HepG2 (cell line): Measurements from ENCODE around the gene NFE2L2. TPM values are rescaled to one million over a fixed set of nuclear protein-coding genes. Genes with fewer than 3 reads are reported as not detected.

Experiments used
- ESRRA ChIP-seq: sonication (generic); formaldehyde crosslinking; IDR thresholded peaks from 2 replicates; pipeline ENCODE4 v1.5.1; 2020; ENCODE audit warnings: mild to moderate bottlenecking, low read depth, missing genetic modification reagents
- FOXJ3 ChIP-seq: sonication (generic); formaldehyde crosslinking; IDR thresholded peaks from 2 replicates; pipeline ENCODE4 v1.4.0; 2020; ENCODE audit warnings: missing genetic modification reagents, mild to moderate bottlenecking, borderline replicate concordance
- HMG20A ChIP-seq: IDR thresholded peaks from 2 replicates; pipeline ENCODE4 v1.6.1; 2016; ENCODE audit warnings: borderline replicate concordance
- HMGA1 ChIP-seq: sonication (generic); formaldehyde crosslinking; conservative IDR thresholded peaks from 2 replicates; pipeline ENCODE4 v1.4.0; 2020; ENCODE audit warnings: missing genetic modification reagents
- HOXA7 ChIP-seq: sonication (generic); formaldehyde crosslinking; IDR thresholded peaks from 2 replicates; pipeline ENCODE4 v1.8.1; 2022; ENCODE audit warnings: mild to moderate bottlenecking, missing genetic modification reagents, moderate library complexity
- NR3C1 ChIP-seq: sonication (generic); formaldehyde crosslinking; IDR thresholded peaks from 2 replicates; pipeline ENCODE4 v1.4.0; 2020; ENCODE audit warnings: missing genetic modification reagents
- SP5 ChIP-seq: IDR thresholded peaks from 2 replicates; pipeline ENCODE4 v1.6.1; 2016; ENCODE audit warnings: low read depth, borderline replicate concordance
- TAF1 ChIP-seq: sonication (generic); formaldehyde crosslinking; IDR thresholded peaks from 2 replicates; pipeline ENCODE4 v1.4.0; 2020; ENCODE audit warnings: missing genetic modification reagents
- ZFAT ChIP-seq: sonication (generic); formaldehyde crosslinking; conservative IDR thresholded peaks from 2 replicates; pipeline ENCODE4 v1.8.1; 2023; ENCODE audit warnings: missing genetic modification reagents, inconsistent platforms
- ZNF230 ChIP-seq: sonication (generic); formaldehyde crosslinking; IDR thresholded peaks from 2 replicates; pipeline ENCODE4 v1.4.0; 2020; ENCODE audit warnings: mild to moderate bottlenecking, missing genetic modification reagents
- ZNF354B ChIP-seq: sonication (generic); formaldehyde crosslinking; IDR thresholded peaks from 2 replicates; pipeline ENCODE4 v1.8.0; 2022; ENCODE audit warnings: mild to moderate bottlenecking, missing genetic modification reagents
- ZNF678 ChIP-seq: sonication (generic); formaldehyde crosslinking; IDR thresholded peaks from 2 replicates; pipeline ENCODE4 v1.4.0; 2020; ENCODE audit warnings: mild to moderate bottlenecking, missing genetic modification reagents
- ZNF792 ChIP-seq: IDR thresholded peaks from 2 replicates; pipeline ENCODE4 v1.6.1; 2016
- ZSCAN22 ChIP-seq: sonication (generic); formaldehyde crosslinking; IDR thresholded peaks from 2 replicates; pipeline ENCODE4 v1.4.0; 2020; ENCODE audit warnings: mild to moderate bottlenecking, missing genetic modification reagents
- polyA plus RNA-seq, 8 experiments: library from polyadenylated mRNA; depleted of rRNA in 3 of 8; stranded (reverse) in 7 of 8; unstranded in 1 of 8; fragments of >200 nt; fragmentation: Illumina TruSeq in 4 of 8; extraction: Trizol in 4 of 8; gene quantifications; 2 replicates each; pipeline versions ENCODE4 v1.2.1 to v1.2.3, GENCODE V29; 2011 to 2016; ENCODE audit warnings: low read depth in 4 of 8, missing spikeins in 1 of 8, mixed read lengths in 1 of 8; ENCODE audit not compliant: insufficient read depth in 1 of 8
- total RNA-seq, 5 experiments: library from RNA; depleted of rRNA; stranded (reverse); fragments of >200 nt; fragmentation: Illumina TruSeq; extraction: Trizol; gene quantifications; 2 replicates each; pipeline ENCODE4 v1.2.3, GENCODE V29; 2016; ENCODE audit warnings: low read depth in 1 of 5
- TF ChIP-seq, protein P1 (sequence below): IDR thresholded peaks from 2 replicates; pipeline ENCODE4 v1.6.1; 2016
- TF ChIP-seq, protein P2 (sequence below): sonication (generic); formaldehyde crosslinking; IDR thresholded peaks from 2 replicates; pipeline ENCODE4 v1.4.0; 2020; ENCODE audit warnings: mild to moderate bottlenecking, missing genetic modification reagents, borderline replicate concordance
- TF ChIP-seq, protein P3 (sequence below): sonication (generic); formaldehyde crosslinking; IDR thresholded peaks from 2 replicates; pipeline ENCODE4 v1.9.0; 2021; ENCODE audit warnings: missing genetic modification reagents, borderline replicate concordance
- TF ChIP-seq, protein P4 (sequence below): sonication (generic); formaldehyde crosslinking; IDR thresholded peaks from 2 replicates; pipeline ENCODE4 v1.4.0; 2020; ENCODE audit warnings: missing genetic modification reagents, borderline replicate concordance

NFE2L2 gene
- total and polyA plus RNA-seq, 2 of the 13 experiments (the other 11 are each of a cell fraction or from before 2014, with no cell fraction given), result 84.6 to 215 TPM

DNA sequence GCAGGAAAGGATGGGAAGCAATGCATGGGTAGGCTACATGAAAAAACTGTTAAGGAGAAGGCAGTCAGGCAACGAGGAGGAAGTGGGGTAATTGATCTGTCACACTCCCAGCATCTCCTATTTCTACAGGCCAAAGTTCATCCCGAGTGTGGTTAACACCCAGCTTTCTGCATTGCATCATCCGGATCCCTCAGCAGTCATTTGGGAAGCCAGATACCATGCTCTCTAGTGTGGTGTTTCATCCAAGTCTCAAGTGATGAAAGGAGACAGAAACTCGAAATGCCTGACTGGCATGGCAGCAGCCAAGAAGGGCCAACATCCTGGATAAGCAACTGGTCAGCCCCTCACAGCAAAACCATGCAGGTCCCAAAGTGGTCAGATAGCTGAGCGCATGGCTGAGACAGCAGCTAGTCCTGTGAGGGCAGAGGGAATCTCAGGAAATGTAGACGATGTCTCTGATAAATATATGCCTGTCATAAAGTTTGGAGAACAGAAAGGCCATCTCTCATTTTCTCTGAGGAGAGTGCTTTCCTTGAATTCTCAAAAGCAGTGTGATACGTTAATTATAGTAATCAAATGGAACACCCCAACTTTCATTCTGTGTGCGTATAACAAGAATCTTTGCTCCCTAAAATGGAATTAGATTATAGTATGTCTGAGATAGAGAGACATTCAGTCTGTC, 76.8 kb downstream of the NFE2L2 start (continued):
- TF ChIP-seq FOXJ3 (CRISPR knock-in tag) (peak; percentile 75; the same call in 1 of the 2 replicates), NR3C1 (CRISPR knock-in tag) (no peak), SP5 (CRISPR knock-in tag) (peak; percentile 72), TAF1 (peak; percentile 72; the same call in 1 of the 2 replicates), ZNF230 (CRISPR knock-in tag) (peak; percentile 76; the same call in 1 of the 2 replicates), HOXA7 (CRISPR knock-in tag) (no peak), ZNF792 (CRISPR knock-in tag) (peak; percentile 93), ZNF354B (0 out of 2 replicates have a peak, but pooled peaks have one; percentile 66), ZFAT (CRISPR knock-in tag) (no peak), HMGA1 (CRISPR knock-in tag) (no peak), ZNF678 (CRISPR knock-in tag) (peak; percentile 61; the same call in 1 of the 2 replicates), ZSCAN22 (peak; percentile 50; the same call in 1 of the 2 replicates), ESRRA (CRISPR knock-in tag) (peak; percentile 53; the same call in 1 of the 2 replicates), HMG20A (peak; percentile 92; the same call in 1 of the 2 replicates)
- TF ChIP-seq, protein P1, sequence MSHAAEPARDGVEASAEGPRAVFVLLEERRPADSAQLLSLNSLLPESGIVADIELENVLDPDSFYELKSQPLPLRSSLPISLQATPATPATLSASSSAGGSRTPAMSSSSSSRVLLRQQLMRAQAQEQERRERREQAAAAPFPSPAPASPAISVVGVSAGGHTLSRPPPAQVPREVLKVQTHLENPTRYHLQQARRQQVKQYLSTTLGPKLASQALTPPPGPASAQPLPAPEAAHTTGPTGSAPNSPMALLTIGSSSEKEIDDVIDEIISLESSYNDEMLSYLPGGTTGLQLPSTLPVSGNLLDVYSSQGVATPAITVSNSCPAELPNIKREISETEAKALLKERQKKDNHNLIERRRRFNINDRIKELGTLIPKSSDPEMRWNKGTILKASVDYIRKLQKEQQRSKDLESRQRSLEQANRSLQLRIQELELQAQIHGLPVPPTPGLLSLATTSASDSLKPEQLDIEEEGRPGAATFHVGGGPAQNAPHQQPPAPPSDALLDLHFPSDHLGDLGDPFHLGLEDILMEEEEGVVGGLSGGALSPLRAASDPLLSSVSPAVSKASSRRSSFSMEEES, result peak; percentile 82
- TF ChIP-seq, protein P2, sequence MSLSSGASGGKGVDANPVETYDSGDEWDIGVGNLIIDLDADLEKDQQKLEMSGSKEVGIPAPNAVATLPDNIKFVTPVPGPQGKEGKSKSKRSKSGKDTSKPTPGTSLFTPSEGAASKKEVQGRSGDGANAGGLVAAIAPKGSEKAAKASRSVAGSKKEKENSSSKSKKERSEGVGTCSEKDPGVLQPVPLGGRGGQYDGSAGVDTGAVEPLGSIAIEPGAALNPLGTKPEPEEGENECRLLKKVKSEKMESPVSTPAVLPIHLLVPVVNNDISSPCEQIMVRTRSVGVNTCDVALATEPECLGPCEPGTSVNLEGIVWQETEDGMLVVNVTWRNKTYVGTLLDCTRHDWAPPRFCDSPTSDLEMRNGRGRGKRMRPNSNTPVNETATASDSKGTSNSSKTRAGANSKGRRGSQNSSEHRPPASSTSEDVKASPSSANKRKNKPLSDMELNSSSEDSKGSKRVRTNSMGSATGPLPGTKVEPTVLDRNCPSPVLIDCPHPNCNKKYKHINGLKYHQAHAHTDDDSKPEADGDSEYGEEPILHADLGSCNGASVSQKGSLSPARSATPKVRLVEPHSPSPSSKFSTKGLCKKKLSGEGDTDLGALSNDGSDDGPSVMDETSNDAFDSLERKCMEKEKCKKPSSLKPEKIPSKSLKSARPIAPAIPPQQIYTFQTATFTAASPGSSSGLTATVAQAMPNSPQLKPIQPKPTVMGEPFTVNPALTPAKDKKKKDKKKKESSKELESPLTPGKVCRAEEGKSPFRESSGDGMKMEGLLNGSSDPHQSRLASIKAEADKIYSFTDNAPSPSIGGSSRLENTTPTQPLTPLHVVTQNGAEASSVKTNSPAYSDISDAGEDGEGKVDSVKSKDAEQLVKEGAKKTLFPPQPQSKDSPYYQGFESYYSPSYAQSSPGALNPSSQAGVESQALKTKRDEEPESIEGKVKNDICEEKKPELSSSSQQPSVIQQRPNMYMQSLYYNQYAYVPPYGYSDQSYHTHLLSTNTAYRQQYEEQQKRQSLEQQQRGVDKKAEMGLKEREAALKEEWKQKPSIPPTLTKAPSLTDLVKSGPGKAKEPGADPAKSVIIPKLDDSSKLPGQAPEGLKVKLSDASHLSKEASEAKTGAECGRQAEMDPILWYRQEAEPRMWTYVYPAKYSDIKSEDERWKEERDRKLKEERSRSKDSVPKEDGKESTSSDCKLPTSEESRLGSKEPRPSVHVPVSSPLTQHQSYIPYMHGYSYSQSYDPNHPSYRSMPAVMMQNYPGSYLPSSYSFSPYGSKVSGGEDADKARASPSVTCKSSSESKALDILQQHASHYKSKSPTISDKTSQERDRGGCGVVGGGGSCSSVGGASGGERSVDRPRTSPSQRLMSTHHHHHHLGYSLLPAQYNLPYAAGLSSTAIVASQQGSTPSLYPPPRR (CRISPR knock-in tag), result peak; percentile 93
- TF ChIP-seq, protein P3, sequence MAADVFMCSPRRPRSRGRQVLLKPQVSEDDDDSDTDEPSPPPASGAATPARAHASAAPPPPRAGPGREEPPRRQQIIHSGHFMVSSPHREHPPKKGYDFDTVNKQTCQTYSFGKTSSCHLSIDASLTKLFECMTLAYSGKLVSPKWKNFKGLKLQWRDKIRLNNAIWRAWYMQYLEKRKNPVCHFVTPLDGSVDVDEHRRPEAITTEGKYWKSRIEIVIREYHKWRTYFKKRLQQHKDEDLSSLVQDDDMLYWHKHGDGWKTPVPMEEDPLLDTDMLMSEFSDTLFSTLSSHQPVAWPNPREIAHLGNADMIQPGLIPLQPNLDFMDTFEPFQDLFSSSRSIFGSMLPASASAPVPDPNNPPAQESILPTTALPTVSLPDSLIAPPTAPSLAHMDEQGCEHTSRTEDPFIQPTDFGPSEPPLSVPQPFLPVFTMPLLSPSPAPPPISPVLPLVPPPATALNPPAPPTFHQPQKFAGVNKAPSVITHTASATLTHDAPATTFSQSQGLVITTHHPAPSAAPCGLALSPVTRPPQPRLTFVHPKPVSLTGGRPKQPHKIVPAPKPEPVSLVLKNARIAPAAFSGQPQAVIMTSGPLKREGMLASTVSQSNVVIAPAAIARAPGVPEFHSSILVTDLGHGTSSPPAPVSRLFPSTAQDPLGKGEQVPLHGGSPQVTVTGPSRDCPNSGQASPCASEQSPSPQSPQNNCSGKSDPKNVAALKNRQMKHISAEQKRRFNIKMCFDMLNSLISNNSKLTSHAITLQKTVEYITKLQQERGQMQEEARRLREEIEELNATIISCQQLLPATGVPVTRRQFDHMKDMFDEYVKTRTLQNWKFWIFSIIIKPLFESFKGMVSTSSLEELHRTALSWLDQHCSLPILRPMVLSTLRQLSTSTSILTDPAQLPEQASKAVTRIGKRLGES (CRISPR knock-in tag), result no peak
- TF ChIP-seq, protein P4, sequence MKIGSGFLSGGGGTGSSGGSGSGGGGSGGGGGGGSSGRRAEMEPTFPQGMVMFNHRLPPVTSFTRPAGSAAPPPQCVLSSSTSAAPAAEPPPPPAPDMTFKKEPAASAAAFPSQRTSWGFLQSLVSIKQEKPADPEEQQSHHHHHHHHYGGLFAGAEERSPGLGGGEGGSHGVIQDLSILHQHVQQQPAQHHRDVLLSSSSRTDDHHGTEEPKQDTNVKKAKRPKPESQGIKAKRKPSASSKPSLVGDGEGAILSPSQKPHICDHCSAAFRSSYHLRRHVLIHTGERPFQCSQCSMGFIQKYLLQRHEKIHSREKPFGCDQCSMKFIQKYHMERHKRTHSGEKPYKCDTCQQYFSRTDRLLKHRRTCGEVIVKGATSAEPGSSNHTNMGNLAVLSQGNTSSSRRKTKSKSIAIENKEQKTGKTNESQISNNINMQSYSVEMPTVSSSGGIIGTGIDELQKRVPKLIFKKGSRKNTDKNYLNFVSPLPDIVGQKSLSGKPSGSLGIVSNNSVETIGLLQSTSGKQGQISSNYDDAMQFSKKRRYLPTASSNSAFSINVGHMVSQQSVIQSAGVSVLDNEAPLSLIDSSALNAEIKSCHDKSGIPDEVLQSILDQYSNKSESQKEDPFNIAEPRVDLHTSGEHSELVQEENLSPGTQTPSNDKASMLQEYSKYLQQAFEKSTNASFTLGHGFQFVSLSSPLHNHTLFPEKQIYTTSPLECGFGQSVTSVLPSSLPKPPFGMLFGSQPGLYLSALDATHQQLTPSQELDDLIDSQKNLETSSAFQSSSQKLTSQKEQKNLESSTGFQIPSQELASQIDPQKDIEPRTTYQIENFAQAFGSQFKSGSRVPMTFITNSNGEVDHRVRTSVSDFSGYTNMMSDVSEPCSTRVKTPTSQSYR (CRISPR knock-in tag), result peak; percentile 51; the same call in 1 of the 2 replicates
